ENCODE results near the gene HPS1. TPM values are rescaled to one million over a fixed set of nuclear protein-coding genes. Genes with fewer than 3 reads are reported as not detected.

The HPS1 gene
- total RNA-seq, 1 donor from 2014 or later, result 86.3 TPM

- TF ChIP-seq CTCF (IDR thresholded peaks at IDR 0.05), result no peak
- Histone ChIP-seq H3K27me3 (ENCODE audit: low read depth) (no peaks in the 10 kb centered on the region), H3K9me3 (no peaks in the 10 kb centered on the region), H3K4me1 (no peaks in the 10 kb centered on the region), H3K27ac (no peak overlapping the region), H3K36me3 (no peaks in the 10 kb centered on the region), H3K4me3 (no peak overlapping the region)
- ATAC-seq (no peak), DNase-seq (no peak)
- intact Hi-C loops (cut with DNase I), result no loop called here
Observed at GRCh38 chr10:98478430-98479222, 31.9 kb upstream of the HPS1 start.

DNA sequence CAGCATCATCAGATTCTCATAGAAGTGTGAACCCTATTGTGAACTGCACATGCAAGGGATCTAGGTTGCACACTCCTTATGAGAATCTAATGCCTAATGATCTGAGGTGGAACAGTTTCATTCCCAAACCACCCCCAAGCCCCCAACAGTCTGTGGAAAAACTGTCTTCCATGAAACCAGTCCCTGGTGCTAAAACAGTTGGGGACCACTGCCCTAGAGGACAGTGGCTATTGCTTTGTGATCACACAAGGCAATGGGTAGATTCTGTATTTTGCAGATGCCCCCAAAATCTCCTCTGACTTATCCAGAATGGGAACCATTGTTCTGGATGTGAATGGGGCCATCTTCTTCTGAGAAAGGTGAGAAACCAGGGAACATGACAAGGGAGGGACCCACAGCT lies 31.1 kb upstream of the HPS1 start:
- DNase-seq (no peak), ATAC-seq (no peak)
- Histone ChIP-seq H3K27ac (no peak overlapping the region), H3K4me1 (no peaks in the 10 kb centered on the region), H3K27me3 (ENCODE audit: low read depth) (no peaks in the 10 kb centered on the region), H3K9me3 (no peaks in the 10 kb centered on the region), H3K36me3 (no peaks in the 10 kb centered on the region), H3K4me3 (no peak overlapping the region)
- no peak for TF ChIP-seq CTCF (IDR thresholded peaks at IDR 0.05)
- intact Hi-C loops (cut with DNase I), result no loop called here

GRCh38 chr10:98474628-98475027 lies 27.9 kb upstream of the HPS1 start:
- Histone ChIP-seq H3K36me3 (no peaks in the 10 kb centered on the region), H3K9me3 (no peaks in the 10 kb centered on the region), H3K27me3 (ENCODE audit: low read depth) (no peaks in the 10 kb centered on the region), H3K27ac (no peak overlapping the region), H3K4me1 (no peaks in the 10 kb centered on the region), H3K4me3 (no peak overlapping the region)
- TF ChIP-seq CTCF (IDR thresholded peaks at IDR 0.05), result no peak
- no peak for DNase-seq
- intact Hi-C loops (cut with DNase I), result no loop called here
- no peak for ATAC-seq

- intact Hi-C loops (cut with DNase I), result no loop called here
- no peak for ATAC-seq
Observed at GRCh38 chr10:98472196-98472595, 25.5 kb upstream of the HPS1 start.

DNA sequence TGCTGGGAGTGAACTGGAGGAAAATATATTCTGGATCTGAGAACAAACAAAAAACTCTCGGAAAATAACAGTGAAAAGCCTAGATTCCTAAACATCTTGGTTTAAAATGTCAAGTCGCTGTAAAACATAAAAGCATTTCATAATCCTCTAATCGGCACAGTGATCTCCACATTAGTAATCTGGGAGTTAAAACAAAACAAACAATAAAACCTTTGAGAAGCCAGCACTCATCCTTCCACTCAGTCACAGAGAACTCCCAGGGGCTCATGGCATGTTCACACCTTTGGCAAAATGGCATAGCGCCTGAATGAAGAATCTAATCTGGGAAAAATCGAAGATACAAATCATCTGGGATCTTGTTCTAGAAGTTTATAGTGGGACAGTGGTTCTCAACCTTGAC lies 24.1 kb upstream of the HPS1 start:
- DNase-seq (no peak), ATAC-seq (no peak)
- peaks cover 5% of the 10 kb centered on the region for H3K4me1 ChIP-seq
- no peak overlapping the region for H3K4me3 ChIP-seq
- no peaks in the 10 kb centered on the region for H3K9me3 ChIP-seq
- intact Hi-C loops (cut with DNase I), result no loop called here
- H3K36me3 ChIP-seq, result no peaks in the 10 kb centered on the region
- no peak overlapping the region for H3K27ac ChIP-seq
- H3K27me3 ChIP-seq (ENCODE audit: low read depth), result no peaks in the 10 kb centered on the region
- TF ChIP-seq CTCF (IDR thresholded peaks at IDR 0.05), result no peak

More at GRCh38 chr10:98472196-98472595, 25.5 kb upstream of the HPS1 start:
- Histone ChIP-seq H3K9me3 (no peaks in the 10 kb centered on the region), H3K4me3 (no peak overlapping the region), H3K4me1 (peaks cover 5% of the 10 kb centered on the region), H3K27me3 (ENCODE audit: low read depth) (no peaks in the 10 kb centered on the region), H3K36me3 (no peaks in the 10 kb centered on the region), H3K27ac (no peak overlapping the region)
- DNase-seq, result no peak
- no peak for TF ChIP-seq CTCF (IDR thresholded peaks at IDR 0.05)
